Stimulated activated CD4-positive, alpha-beta T cell treated with anti-CD3 and anti-CD28 coated beads, TNF-alpha, amount 100 ng/mL, for 48 hours (primary cell): Measurements from ENCODE around the gene COL27A1.

ENCODE experiments used
- DNase-seq, 3 donors: peaks; one replicate each; pipeline ENCODE4 v3.0.0-alpha.2; 2020; ENCODE audit warnings: low read depth in 3 of 3

The COL27A1 gene

GRCh38 chr9:114149181-114149580 is 6.2 kb upstream of the COL27A1 start:
- no peak for DNase-seq

- DNase-seq = no peak
Observed at GRCh38 chr9:114149765-114150340, 5.5 kb upstream of the COL27A1 start.

- DNase-seq = no peak
Observed at GRCh38 chr9:114150608-114151007, 4.7 kb upstream of the COL27A1 start.

- DNase-seq = no peak
Observed at GRCh38 chr9:114151426-114151956, 3.8 kb upstream of the COL27A1 start.

- no peak for DNase-seq
Observed at GRCh38 chr9:114153761-114154599, 1.4 kb upstream of the COL27A1 start.

- DNase-seq = no peak
Observed at GRCh38 chr9:114154600-114155102, 686 bp upstream of the COL27A1 start.

GRCh38 chr9:114155995-114156656 is 789 bp downstream of the COL27A1 start:
- no peak for DNase-seq

GRCh38 chr9:114156657-114157421 is 1.5 kb downstream of the COL27A1 start:
- DNase-seq = no peak

GRCh38 chr9:114157516-114158176 is 2.3 kb downstream of the COL27A1 start:
- no peak for DNase-seq

- no peak for DNase-seq
Observed at GRCh38 chr9:114158482-114159130, 3.3 kb downstream of the COL27A1 start.

GRCh38 chr9:114159691-114160090 is 4.4 kb downstream of the COL27A1 start:
- DNase-seq = no peak

- DNase-seq = no peak
Observed at GRCh38 chr9:114161513-114161912, 6.2 kb downstream of the COL27A1 start.

GRCh38 chr9:114163517-114163951 is 8.2 kb downstream of the COL27A1 start:
- no peak for DNase-seq

- DNase-seq = no peak
Observed at GRCh38 chr9:114164191-114164794, 9.0 kb downstream of the COL27A1 start.

GRCh38 chr9:114165407-114166102 is 10.2 kb downstream of the COL27A1 start:
- no peak for DNase-seq

GRCh38 chr9:114166103-114166470 is 10.8 kb downstream of the COL27A1 start:
- DNase-seq = no peak

- DNase-seq = no peak
Observed at GRCh38 chr9:114166614-114167572, 11.6 kb downstream of the COL27A1 start.

GRCh38 chr9:114167591-114168091 is 12.3 kb downstream of the COL27A1 start:
- no peak for DNase-seq
